Fibroblast of lung (primary cell): ENCODE results near the gene FGF14. TPM values are rescaled to one million over a fixed set of nuclear protein-coding genes. Genes with fewer than 3 reads are reported as not detected.

Source experiments
- DNase-seq, 2 donors: peaks; one replicate each; pipeline versions ENCODE4 v3.0.0 to v3.0.0-alpha.2; 2010; ENCODE audit warnings: low read depth in 2 of 2
- H2AFZ ChIP-seq: 2 replicates; pipeline ENCODE4 v1.5.1; 2012; ENCODE audit warnings: low read length, control low read depth, inconsistent platforms
- H3K27ac ChIP-seq: 2 replicates; pipeline ENCODE4 v1.5.1; 2011; ENCODE audit warnings: low read length, control low read depth; ENCODE audit not compliant: insufficient read depth
- H3K27me3 ChIP-seq: 2 replicates; pipeline ENCODE4 v1.5.1; 2011; ENCODE audit warnings: mild to moderate bottlenecking, low read length; ENCODE audit not compliant: control insufficient read depth, insufficient read depth
- H3K36me3 ChIP-seq: 2 replicates; pipeline ENCODE4 v1.5.1; 2011; ENCODE audit warnings: low read length; ENCODE audit not compliant: control insufficient read depth, insufficient read depth
- H3K4me1 ChIP-seq: 2 replicates; pipeline ENCODE4 v1.5.1; 2011; ENCODE audit warnings: low read length; ENCODE audit not compliant: control insufficient read depth, insufficient read depth; ENCODE audit errors: extremely low read depth
- H3K4me2 ChIP-seq: 2 replicates; pipeline ENCODE4 v1.5.1; 2011; ENCODE audit warnings: low read length, control low read depth; ENCODE audit not compliant: insufficient read depth; ENCODE audit errors: extremely low read depth
- H3K4me3 ChIP-seq, 4 experiments: fragments of 200-600 bp in 1 of 4; sonication (generic) in 1 of 4; replicated peaks in 1 of 4; 2 replicates each; pipeline ENCODE4 v1.5.1; 2011 to 2016; ENCODE audit warnings: low read length in 4 of 4, low read depth in 3 of 4, mild to moderate bottlenecking in 3 of 4, control low read depth in 2 of 4, inconsistent platforms in 1 of 4, mixed read lengths in 1 of 4; ENCODE audit not compliant: insufficient read depth in 1 of 4; ENCODE audit errors: control extremely low read depth in 1 of 4
- H3K79me2 ChIP-seq: 2 replicates; pipeline ENCODE4 v1.5.1; 2012; ENCODE audit warnings: mild to moderate bottlenecking, low read length, inconsistent platforms; ENCODE audit not compliant: control insufficient read depth, insufficient read depth
- H3K9ac ChIP-seq: 2 replicates; pipeline ENCODE4 v1.5.1; 2011; ENCODE audit warnings: mild to moderate bottlenecking, low read length, control low read depth; ENCODE audit not compliant: insufficient read depth
- H3K9me3 ChIP-seq: 2 replicates; pipeline ENCODE4 v1.5.1; 2012; ENCODE audit warnings: low read depth, low read length; ENCODE audit not compliant: control insufficient read depth, insufficient read depth
- H4K20me1 ChIP-seq: 2 replicates; pipeline ENCODE4 v1.5.1; 2011; ENCODE audit warnings: low read length; ENCODE audit not compliant: control insufficient read depth, insufficient read depth; ENCODE audit errors: extremely low read depth
- CTCF ChIP-seq, 2 donors: IDR thresholded peaks in 1 of 2; conservative IDR thresholded peaks in 1 of 2; 1 replicate in 1 of 2; 2 replicates in 1 of 2; pipeline ENCODE4 v1.5.1; 2011 to 2012; ENCODE audit warnings: low read length in 2 of 2, control low read depth in 1 of 2, inconsistent platforms in 1 of 2, low read depth in 1 of 2, mild to moderate bottlenecking in 1 of 2
- EZH2 ChIP-seq: IDR thresholded peaks from 2 replicates; pipeline ENCODE4 v1.5.1; 2012; ENCODE audit warnings: low read length, control low read depth, mild to moderate bottlenecking; ENCODE audit errors: missing control alignments
- polyA plus RNA-seq, 2 donors: library from polyadenylated mRNA; depleted of rRNA in 1 of 2; stranded (reverse) in 1 of 2; unstranded in 1 of 2; fragments of >200 nt; gene quantifications; 2 replicates each; pipeline ENCODE4 v1.2.1, GENCODE V29; 2011 to 2012; ENCODE audit warnings: missing spikeins in 1 of 2
- total RNA-seq: library from RNA; depleted of rRNA; stranded (reverse); fragments of >200 nt; gene quantifications from 2 replicates; pipeline ENCODE4 v1.2.1, GENCODE V29; 2014

FGF14 gene
- total and polyA plus RNA-seq, 2 donors (not counting 1 experiment from before 2014, with no cell fraction given): 0.94 to 7.8 TPM

DNA sequence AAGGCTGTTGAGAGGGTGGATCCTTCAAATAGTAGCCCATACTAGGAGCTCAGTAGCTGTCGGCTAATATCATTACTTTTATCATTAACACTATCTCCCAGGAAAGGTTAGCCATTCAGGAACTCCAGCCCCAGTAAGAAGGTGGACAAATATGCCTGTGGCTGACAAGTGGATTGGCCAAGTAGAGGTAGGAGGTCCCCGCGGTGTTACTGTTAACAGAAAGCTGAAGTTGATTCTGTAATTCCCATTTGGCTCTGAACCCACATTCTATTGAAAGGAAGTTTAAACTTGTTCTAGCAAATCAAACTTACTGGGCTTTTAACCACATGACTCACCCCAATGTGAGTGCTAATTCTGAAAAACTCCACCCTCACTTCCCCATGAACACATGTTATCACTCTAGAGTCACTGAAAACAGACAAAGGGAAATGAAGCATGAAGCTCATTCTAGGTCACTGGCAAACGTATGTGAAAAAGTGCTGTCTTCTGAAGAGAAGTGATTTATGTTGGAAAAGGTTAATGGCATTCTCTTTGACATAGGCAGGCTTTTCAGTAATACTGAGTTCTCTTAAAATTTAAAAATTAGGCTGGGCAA is 273.5 kb downstream of the FGF14 start:
- Histone ChIP-seq H3K4me2 (peak overlapping the region; percentile 32), H3K9me3 (no peaks in the 10 kb centered on the region), H3K4me3 (no peak overlapping the region), H4K20me1 (no peaks in the 10 kb centered on the region), H3K27me3 (no peaks in the 10 kb centered on the region), H3K27ac (no peak overlapping the region), H3K79me2 (no peaks in the 10 kb centered on the region), H3K4me1 (peaks cover 2% of the 10 kb centered on the region), H3K9ac (no peak overlapping the region), H3K36me3 (no peaks in the 10 kb centered on the region), H2AFZ (no peak overlapping the region)
- DNase-seq: peak; percentile 84
- TF ChIP-seq CTCF (conservative IDR thresholded peaks at IDR 0.05 in 1 of 2, IDR thresholded peaks at IDR 0.05 in 1 of 2; ENCODE audit: low read depth in 1 of 2, low read length in 2 of 2) (no peak), EZH2 (no peak)

DNA sequence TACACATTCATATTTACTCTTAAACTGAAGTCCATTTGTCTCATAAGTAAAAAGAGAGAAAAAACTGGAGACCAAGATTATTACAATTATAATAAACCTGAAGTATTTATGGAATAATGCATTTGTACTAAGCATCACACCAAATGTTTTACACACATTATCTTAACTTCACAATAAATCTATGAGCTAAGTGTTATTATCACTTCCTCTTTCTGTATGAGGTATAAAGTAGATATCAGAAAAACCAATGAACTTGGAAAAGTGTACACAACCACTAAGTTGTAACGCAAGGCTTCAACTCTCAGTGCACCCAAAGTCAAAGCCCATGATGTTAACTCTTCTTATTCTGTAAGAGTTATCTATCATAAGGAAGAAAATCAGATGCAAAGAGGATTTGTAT is 274.7 kb downstream of the FGF14 start:
- Histone ChIP-seq H3K79me2 (no peaks in the 10 kb centered on the region), H3K9ac (no peak overlapping the region), H3K36me3 (no peaks in the 10 kb centered on the region), H3K9me3 (no peaks in the 10 kb centered on the region), H3K4me3 (no peak overlapping the region), H3K4me2 (no peak overlapping the region), H3K27ac (no peak overlapping the region), H2AFZ (no peak overlapping the region), H3K27me3 (no peaks in the 10 kb centered on the region), H4K20me1 (no peaks in the 10 kb centered on the region), H3K4me1 (peaks cover 2% of the 10 kb centered on the region)
- TF ChIP-seq CTCF (conservative IDR thresholded peaks at IDR 0.05 in 1 of 2, IDR thresholded peaks at IDR 0.05 in 1 of 2; ENCODE audit: low read depth in 1 of 2, low read length in 2 of 2): no peak
- no peak for TF ChIP-seq EZH2
- no peak for DNase-seq

GRCh38 chr13:102122147-102122546 is 279.7 kb downstream of the FGF14 start:
- H4K20me1 ChIP-seq: no peaks in the 10 kb centered on the region
- no peaks in the 10 kb centered on the region for H3K4me1 ChIP-seq
- H3K9me3 ChIP-seq: no peaks in the 10 kb centered on the region
- no peak overlapping the region for H3K4me3 ChIP-seq
- H2AFZ ChIP-seq: no peak overlapping the region
- no peak for TF ChIP-seq EZH2
- H3K27ac ChIP-seq: no peak overlapping the region
- H3K9ac ChIP-seq: no peak overlapping the region
- no peaks in the 10 kb centered on the region for H3K27me3 ChIP-seq
- H3K36me3 ChIP-seq: no peaks in the 10 kb centered on the region
- H3K79me2 ChIP-seq: no peaks in the 10 kb centered on the region
- no peak for DNase-seq
- H3K4me2 ChIP-seq: no peak overlapping the region
